Activated CD8-positive, alpha-beta memory T cell treated with anti-CD3 and anti-CD28 coated beads, Interleukin-2, amount 50 U/mL, for 24 hours (primary cell): ENCODE results near the gene KRT8.

Experiments
- DNase-seq: peaks from one replicate; pipeline ENCODE4 v3.0.0-alpha.2; 2020; ENCODE audit errors: extremely low read depth

KRT8 gene

DNA sequence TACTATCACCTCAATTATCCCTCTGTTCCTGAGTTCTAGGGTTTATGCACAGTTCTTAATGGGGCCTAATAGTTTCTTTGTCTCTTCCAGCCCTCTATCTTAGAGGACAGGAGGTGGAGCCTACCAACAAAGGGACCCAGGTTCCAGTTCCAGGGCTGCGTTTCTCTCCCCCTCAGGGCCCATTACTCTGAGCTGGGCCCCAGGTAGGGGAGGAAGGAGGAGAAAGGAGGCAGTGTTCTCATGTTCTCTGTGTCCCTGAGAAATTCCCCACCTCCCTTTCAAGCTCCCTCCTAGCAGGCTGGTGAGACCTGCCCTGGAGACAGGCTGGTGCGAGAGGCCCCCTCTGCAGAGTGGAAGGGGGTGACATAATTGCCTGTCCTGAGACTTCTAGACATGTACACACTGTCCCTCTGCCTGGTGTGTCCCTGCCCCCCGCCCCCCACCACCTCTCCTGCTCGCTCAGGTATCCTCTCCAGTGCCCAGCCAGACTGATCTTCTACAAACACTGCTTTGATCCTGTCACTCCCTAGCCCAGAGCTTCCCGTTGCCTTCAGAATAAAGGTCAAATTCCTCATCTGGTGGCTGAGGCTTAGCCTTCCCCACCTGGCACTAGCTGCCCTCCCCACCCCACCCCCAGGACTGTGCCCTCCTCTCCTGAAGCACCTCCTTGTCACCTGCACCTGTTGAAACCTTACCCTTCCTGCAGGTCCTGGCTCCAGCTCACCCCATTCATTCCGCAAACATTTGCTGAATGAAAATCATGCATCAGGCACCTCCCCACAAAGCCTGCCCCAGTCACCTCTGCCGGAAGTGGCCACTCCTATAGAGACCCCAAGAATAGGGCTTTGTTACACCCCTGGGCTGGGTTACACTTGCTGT is 21.1 kb upstream of the KRT8 start:
- DNase-seq: no peak

DNA sequence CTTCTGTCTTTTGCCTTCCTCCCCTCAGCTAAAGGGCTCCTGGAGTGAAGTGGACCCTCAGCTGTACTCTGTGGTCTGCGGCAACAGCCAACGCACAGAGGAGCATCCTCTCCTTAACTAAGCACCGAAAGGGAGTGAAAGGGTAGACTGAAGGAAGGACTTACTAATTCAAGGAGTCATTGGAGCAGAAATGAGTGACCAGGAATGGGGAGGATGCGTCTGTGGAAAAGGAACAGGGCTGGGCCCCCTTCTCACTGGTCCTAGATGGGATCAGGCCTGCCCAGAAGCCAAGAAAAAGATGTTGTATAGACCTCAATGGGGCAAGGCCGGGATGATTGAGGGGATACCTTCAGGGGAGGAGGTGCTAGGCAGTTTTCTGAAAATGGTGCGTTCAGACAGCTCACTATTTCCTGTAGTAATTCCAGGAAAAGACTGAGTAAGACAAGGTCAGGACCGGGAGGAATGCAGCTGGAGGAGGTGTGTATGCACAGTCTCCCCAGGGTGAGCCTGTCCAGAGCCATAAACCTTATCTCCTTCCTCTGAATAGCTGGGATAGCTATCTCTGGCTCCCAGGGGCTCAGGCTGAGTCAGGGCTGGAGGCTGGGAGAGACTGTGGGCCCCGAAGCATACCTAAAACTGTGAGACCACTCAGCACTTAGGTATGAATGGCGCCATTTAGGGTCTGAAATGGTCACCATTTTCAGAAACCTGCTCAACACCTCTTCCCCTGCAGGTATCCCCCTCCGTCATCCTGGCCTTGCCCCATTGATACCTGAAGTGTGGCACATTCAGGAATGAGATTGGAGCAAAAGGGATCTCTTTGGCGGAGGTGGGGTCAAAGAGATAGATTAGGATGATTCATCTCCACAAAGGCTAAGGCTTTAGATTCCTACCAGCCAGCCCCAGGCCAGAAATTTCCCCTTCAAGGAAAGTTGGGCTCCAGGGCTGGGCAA is 20.2 kb upstream of the KRT8 start:
- DNase-seq: no peak

DNA sequence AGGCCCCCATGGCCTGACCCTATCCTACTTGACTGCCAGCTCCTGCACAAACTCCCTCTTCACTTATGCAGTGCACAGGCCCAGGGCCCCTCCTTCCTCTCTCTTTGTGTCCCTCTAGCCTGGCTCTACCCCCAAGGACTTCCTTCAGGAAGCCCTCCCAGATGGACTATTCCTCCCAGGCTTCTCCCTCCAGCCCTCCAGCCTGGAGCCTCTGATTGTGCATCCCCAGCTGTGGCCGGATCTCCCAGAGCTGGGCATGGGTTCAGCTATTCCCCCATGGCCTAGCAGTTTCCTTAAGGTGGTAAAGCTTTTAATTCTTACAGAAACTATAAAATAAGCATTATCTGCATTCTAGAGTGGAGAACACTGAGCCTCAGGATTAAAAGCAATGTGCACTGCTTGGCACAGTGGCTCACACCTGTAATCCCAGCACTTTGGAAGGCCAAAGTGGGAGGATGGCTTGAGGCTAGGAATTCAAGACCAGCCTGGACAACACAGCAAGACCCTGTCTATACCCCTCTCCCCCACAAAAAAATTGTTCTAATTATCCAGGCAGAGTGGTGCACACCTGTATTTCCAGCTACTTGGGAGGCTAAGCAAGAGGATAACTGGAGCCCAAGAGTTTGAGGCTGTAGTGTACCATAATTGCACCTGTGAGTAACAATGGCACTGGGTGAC is 16.8 kb upstream of the KRT8 start:
- DNase-seq: no peak

DNA sequence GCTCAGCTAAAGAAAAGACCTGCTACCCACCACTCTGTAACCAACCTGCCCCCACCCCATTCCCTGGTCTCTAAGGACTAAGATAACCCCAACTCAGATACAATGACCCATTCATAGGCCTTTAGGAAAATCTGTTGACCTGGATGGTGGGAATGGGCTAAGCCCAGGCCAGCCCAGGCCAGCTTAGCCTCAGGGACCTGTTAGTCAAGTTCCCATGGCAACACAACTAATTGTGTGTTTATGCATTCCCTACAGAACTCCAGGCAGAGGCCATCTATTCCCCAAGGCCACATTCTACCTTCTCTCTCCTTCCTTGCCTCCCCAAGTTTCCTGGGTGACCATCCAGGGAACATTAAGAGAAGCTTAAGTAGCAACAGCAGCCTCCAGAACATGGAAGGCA is 16.1 kb upstream of the KRT8 start:
- DNase-seq: no peak

DNA sequence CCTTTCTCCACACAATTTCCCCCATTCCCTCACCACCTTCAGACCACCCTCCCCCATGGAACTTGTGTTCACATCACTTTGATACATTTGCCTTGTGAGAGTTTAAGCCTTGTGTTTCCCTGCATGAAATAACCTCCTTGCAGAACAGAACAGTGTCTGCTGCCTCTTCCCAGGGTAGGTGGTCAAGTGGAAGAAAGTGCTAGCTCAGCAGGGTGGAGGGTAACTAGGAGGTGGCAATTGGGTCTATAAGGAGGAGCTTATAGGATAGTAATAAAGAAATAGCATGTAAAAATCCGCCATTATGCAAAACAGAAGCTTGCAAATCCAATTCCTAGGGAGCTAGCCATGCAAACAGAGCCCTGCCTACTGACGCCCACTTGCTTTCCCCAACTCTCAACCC is 13.9 kb upstream of the KRT8 start:
- DNase-seq: no peak

- no peak for DNase-seq
These were observed 13.5 kb upstream of the KRT8 start for GRCh38 chr12:52918351-52918750.

- DNase-seq: no peak
These were observed 12.9 kb upstream of the KRT8 start for GRCh38 chr12:52917800-52918199.

- no peak for DNase-seq
These were observed 11.3 kb upstream of the KRT8 start for GRCh38 chr12:52916216-52916615.

DNA sequence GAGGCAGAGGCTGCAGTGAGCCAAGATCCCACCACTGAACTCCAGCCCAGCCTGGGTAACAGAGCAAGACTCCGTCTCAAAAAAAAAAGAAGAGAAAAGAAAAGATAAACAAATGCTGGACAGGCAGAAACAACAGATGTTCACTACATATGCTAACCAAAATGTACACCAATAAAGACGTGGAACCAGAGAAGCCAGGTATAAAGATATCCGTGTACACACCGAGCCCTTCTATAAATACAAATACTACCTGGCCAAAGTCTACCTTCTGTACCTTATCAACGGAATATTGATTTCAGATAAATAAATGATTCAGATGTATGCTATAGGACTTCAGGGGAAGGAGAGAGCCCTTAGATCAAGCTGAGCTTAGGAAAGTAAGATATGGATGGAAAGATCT is 10.8 kb upstream of the KRT8 start:
- DNase-seq: no peak

DNA sequence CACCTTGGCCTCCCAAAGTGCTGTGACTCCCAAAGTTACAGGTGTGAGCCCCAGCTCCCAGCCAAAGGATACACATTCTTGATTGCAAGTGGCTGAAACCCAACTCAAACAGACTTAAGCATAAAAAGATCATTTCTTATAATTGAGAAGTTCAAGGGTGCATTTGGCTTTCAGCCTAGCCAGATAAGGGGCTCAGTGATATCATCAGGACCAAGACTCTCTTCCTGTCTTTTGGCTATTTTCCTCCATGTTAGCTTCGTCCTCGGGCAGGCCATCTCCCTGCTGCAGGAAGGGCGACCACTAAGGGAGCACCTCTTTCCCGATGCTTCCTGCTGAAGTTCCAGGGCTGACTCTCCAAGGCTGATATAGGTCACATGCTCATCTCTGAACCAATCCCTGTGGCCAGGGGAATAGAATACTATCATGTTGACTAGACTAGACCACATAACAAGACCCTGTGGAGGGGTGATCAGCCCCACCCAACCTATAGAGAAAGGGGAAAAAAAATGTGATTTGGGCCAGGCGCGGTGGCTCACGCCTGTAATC is 9.8 kb upstream of the KRT8 start:
- DNase-seq: no peak

DNA sequence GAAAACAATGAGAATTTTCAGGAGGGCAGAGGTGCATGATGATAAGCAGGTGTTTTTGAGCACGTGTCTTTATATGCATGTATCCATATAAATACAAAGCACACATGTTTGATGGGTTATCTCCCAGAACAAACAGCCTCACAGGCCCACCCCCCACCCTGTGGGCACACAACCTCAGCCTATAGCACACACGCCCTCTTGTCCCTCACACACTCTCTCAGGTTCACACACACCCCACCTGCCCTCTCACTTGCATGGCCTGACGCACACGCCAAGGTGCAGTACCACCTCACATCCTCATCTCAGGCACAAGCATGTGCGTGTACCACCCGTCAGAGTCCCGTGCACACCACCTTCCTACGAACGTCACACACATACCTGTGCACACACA is 8.6 kb upstream of the KRT8 start:
- no peak for DNase-seq

DNA sequence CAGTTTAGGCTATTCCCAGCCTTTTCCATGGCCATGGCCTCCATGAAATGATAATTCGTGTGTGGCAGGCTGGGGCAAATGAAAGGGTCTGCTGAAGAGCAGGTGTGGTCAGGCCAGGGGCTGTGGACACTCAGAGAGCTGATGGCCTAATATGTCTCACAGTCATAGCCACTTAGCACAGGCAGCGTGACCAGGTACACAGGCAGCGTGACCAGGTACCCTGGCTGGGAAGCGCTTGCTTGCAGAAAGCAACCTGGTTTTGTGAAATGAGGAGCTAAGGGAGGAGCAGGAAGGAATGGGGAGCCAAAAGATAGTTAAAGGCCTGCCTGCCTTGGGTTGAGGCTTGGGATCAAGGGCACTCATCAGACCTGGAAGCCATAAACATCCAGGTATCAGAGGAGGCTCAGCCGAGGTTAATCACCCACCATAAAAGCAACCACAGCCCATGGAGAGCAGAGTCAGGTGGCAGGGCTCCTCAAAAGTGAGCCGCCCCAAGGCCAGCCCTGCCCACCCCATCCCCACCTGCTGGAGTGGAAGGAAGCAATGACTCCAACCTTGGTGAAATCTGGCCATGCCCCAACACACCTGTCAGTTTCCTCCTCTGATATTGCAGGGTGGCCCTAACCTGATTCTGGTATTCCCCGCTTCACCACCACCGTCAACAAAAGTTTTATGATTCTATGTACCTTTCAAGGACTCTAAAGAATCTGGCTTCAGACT is 8.0 kb upstream of the KRT8 start:
- DNase-seq: no peak

GRCh38 chr12:52910248-52910883 is 5.5 kb upstream of the KRT8 start:
- DNase-seq: no peak

DNA sequence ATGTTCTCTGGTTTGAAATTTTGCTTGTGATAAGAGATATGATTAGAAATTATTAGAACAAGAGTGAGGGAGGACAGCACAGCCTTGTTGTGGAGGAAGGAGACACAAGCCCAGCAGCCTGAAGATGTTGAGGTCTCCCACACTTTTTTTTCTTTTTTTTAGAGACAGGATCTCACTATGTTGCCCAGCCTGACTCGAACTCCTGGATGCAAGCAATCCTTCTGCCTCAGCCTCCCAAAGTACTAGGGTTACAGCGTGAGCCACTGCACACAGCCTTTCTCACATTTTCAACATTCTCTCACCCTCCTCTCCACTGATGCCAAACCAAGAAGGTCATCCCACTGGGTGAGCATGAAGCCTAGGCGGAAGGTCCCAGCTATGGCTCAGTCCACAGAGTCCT is 4.9 kb upstream of the KRT8 start:
- DNase-seq: no peak

- DNase-seq: no peak
These were observed 4.5 kb upstream of the KRT8 start for GRCh38 chr12:52909331-52909730.

GRCh38 chr12:52907092-52907810 is 2.4 kb upstream of the KRT8 start:
- DNase-seq: no peak

GRCh38 chr12:52906191-52906601 is 1.3 kb upstream of the KRT8 start:
- DNase-seq: no peak

- DNase-seq: no peak
These were observed 894 bp downstream of the KRT8 start for GRCh38 chr12:52903855-52904508.

DNA sequence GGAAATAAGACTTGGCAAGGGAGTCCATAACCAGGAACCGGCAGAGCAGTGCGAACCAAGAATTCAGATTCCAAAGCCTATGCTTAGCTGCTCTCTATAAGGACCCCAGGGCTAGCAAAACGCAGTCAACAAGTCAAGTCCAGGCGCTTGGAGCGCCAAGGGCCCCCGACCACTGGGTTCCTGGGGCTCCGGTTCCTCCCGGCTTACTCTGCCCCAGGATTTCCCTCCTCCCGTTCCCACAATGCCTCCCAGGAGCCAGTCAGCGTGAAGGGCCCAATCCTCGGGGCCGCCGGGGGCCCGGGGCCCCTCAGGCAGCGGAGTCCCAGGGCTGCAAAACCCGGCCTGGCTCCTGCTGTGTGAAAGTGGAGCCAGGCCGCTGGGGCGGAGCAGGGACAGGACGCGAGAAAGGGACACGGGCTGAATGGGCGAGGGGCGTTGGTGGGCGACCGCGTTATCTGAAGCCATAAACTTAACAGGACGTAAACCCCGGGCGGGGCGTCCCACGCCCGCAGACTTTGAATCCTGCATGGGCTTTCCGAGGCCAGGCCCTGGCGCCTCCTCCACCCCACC is 1.5 kb downstream of the KRT8 start:
- DNase-seq: peak; percentile 30
